ENCODE data around the gene CREB3.

Gene CREB3

DNA sequence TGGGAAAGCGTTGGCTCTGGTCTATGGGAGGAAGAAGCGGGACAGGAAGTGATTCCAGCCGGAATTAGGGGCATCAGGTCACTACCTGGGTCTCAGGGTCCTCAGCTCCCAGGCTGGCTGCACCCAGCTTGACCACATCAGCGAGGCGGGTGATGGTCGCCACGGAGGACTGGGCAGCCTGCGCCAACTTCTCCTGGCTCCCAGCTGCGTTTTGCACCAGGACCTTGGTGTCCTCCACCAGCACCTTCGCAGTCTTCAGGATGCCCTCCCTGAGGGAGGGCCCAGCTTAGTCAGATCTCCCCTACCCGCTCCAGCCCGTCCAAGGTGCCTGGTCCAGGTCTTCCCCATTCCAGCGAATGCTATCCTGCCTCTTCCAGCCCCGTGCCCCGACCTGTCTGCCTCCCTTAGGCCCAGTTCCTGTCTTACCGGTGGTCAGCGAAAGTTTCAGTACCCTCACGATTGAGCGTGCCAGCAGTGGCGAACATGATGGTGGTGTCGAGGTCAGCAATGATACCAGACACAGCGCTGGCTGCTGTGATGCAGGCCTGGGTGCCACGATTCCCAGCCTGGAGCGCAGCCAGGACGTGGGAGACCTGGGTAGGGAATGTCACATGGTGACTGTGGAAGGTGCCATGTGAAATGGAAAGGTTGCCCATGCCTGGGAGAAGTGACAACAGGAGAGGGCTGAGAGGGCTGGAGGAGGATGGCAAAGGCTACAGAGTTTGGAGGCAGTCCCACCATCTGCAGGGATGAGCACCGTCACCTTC is 28.4 kb upstream of the CREB3 start:
- no peak for DNase-seq

DNA sequence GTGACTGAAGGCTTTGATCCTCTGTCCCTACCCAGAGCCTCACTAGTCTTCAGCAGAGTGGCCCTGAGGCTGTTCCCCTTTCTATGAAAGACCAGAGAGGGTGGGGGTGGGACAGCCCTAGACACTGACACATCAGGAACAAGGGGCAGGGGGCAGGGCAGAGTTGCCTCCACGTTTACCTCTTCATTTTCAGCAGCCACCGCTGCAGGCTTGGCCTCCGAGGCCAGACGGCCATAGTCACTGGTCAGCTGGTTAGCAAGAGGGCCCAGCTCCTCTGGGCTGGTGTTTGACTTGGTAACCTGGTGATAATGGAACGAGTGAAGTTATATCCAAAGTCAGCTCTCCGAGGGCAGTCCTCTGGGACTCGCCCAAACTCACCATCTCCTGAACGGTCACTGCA is 27.1 kb upstream of the CREB3 start:
- DNase-seq = no peak

GRCh38 chr9:35705836-35706430 is 26.5 kb upstream of the CREB3 start:
- DNase-seq = no peak

- DNase-seq = no peak
These were observed 25.5 kb upstream of the CREB3 start for GRCh38 chr9:35706951-35707350.

GRCh38 chr9:35708146-35708545 is 24.3 kb upstream of the CREB3 start:
- no peak for DNase-seq

DNA sequence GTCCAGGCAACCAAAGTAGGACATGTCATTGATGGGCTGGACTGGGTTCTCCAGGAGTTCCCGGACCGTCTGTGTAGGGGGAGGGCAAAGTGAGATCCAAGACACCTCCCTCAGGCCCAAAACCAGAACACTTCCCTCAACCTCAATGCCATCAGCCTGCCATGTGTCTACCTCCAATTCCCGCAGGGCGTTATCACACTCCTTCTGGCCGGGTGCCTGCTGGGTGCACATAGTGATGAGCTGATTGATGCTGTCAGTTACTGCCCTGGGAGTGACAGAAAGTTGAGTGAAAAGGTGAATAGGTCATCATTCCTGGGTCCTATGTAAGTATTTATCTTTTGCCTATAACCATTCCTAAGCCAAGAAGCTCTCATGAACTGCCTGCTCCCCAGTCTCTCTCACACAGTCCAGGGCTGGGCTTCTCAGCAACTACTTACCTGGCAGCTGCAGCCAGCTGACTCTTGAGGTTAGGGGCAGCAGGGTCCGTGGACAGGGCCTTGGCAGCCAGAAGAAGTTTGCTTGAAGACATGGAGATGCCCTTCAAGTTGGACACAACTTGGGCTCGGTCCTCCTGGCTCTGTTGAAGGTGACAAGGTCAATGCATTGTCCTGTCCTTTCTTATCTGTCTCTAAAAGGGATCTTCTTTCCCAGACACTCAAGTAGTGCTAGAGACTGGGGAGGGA is 21.5 kb upstream of the CREB3 start:
- no peak for DNase-seq

DNA sequence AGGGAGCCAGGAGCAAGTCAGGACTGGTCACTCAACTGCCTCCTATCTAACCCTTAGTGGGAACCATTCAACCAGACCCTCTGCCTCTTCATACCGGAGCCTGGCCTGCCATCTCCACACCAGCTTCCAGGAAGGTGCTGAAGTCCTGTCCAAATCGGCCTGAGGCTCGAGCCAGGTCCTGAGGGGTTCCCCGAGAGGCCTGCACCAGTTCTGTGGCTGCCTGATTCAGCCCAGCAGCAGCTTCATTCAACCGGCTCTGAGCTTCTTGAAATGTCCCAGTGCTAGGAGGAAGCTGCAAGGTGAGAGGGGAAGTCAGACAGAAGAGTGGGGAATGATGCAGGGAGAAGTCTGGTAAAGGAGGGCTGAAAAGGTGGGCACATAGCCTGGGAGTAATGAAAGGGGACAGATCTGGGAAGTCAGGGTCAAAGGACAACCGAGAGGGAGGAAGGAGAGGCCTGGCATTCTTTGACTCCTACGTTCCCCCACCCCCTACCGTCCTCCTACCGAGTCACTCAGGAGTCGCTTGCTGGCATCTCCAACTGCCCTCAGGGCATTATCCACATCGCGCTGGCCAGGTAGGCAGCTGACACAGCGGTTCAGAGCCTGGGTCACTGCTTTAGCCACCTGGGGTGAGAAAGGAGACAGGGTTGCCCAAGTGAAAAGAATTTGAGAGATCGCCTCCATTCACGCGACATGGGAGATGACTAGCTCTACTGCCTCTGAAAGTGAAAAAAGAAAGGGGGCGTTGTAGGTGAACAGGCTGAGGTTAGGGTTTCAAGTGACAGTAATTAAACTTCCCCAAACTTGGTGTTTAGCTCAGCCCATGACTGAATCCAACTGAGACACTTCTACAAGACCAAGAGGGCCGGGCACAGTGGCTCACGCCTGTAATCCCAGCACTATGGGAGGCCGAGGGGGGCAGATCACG is 20.7 kb upstream of the CREB3 start:
- no peak for DNase-seq

- DNase-seq = no peak
These were observed 19.6 kb upstream of the CREB3 start for GRCh38 chr9:35712762-35713400.

GRCh38 chr9:35713578-35713977 is 18.9 kb upstream of the CREB3 start:
- no peak for DNase-seq

DNA sequence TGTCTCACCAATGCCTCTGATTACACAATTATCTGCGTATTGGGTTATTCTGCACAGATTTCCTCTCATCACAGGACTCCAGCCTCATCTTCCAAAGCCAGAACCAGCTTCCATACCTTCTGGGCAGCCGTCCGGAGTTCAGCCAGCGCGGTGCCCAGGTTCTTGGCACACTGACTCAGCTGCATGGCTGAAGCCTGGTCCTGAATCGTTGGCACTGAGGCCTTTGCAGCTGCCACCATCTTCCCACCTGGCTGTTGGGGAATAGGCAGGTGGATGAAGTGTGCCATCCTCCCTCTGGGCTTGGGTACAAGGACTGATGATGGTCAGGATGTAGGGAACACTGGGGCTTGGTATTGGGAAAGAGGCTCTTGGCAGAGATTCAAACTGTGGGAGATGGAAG is 18.3 kb upstream of the CREB3 start:
- no peak for DNase-seq

GRCh38 chr9:35714579-35715252 is 17.8 kb upstream of the CREB3 start:
- DNase-seq = no peak

DNA sequence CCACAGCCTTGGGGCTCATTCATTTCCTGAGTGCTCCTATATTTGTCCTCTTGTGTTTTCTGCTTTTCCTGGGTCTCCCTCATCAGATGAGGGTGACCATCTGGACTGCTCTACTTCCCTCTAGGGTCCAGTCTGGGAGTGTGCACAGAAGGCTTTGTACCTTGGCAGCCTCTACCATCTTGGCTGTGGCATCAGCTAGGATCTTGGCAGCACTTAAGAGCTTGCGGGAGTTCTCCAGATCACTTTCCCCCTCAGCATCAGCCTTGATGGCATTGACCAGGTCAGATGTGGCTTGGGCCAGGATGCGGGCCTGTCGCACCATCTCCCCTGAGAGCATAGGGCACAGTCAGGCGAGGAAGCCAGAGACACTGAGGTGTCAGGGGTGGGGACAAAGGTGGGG is 16.2 kb upstream of the CREB3 start:
- no peak for DNase-seq

DNA sequence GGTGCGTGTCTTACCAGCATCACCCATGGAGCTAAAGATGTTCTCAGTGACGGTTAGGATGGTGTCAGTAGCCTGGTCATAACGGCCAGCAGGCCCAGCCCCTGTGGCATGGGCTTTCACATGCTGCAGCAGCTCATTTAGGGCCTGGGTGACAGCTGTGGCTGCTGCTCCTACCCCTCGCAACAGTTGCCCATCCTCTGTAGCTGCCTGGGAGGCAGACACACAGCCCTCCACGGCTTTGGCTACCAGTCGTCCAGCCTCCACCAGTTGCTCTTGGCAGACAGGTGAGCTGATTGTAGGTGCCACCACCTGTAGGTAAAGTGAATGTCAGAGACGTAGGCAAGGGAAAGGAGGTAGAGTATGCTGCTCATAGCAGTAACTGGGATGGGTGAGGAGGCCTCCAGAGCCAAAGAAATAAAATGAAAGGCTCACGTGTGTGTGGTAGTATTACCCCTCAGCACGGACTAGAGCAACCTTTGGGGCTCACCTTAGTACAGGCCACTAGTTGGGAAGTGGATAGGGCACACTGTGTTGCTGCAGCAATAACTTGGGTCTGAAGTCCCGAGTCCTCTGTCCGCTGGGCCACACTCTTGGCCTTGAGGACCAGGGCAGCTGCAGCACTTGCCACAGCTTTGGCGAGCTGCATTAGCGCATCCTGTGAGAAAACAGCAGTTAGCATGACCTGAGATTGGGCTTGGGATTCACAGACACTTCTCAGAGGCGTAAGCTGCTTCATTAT is 15.2 kb upstream of the CREB3 start:
- no peak for DNase-seq

GRCh38 chr9:35718721-35719511 is 13.6 kb upstream of the CREB3 start:
- no peak for DNase-seq

GRCh38 chr9:35719546-35719945 is 12.9 kb upstream of the CREB3 start:
- DNase-seq = no peak

GRCh38 chr9:35723426-35723825 is 9.0 kb upstream of the CREB3 start:
- no peak for DNase-seq

DNA sequence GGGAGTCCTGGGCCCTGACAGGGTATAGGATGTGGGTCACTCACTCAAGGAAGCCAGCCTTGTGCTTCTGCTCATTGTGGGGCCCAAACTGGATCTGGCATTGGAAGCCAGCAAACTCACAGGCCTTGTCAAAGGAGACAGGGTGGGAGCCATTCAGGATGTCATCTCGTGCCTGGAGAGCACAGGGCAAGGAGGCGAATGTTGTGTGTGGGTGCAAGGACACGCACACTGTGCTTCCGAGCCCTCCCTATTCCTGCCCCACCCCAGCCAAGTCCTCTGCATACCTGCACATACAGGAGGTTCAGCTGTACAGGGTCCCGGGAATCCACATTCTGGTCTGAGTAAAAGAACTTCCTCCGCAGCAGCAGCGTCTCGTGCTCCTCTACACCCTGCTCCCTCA is 8.6 kb upstream of the CREB3 start:
- DNase-seq = no peak

DNA sequence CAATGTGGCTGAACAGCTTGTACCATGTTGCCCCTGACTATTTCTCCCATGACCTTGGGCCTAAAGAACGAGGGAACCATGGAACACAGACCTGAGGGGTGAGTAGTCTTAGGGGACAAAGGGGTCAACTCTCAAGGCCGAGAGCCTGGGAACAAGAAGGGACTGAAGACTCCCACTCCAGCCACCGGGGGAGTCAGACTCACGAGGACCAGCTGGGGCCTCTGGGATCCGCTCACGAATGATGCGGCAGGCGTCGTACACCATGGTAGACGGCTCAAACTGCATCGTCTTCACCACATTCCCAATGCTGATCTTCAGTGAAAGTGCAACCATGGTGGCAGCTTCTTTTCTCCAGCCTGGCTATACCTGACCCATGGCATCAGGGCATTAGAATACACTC is 7.1 kb upstream of the CREB3 start:
- no peak for DNase-seq

DNA sequence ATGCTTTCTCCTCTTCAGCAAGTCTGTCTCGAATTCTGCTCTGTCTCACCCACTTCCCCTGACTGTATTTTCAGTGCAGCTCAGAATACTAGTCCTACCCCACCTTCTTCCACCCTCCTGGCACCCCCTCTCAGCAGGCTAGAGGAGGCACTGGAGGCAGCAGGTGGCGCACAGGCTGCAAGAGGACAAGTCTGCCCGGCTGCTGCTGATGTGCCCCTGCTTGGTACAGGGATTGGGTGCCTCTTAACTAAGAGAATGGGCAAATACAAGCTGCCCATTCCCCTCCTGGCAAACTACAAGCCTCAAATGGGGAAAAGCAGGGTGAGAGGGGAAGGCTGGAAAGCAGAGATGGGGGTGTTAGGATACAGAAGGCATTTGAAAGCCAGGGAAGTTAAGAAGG is 5.5 kb upstream of the CREB3 start:
- no peak for DNase-seq

DNA sequence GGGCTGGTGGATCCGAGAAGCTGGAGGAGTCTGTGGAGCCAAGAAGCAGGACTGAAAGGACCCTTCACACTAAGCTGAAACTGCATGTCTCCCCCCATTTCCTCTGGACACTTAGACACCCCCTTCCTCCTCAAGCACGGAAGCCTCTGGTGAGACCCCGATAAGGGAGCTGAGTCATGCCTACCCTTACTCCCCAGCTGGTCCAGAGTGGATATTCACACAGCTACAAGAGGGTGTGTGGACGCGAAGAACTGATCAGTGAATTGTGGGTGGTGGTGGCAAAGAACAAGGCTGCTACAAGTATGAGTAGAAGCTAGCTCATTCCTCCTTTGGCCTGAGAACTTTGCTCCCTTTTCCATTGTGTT is 4.8 kb upstream of the CREB3 start:
- no peak for DNase-seq
